AML-193 (cell line): ENCODE results near the gene AURKAIP1.

ENCODE experiments used
- DNase-seq, 2 experiments: peaks; one replicate each; lab custom pipeline; 2025; lab: John Stamatoyannopoulos, UW

AURKAIP1 gene

DNA sequence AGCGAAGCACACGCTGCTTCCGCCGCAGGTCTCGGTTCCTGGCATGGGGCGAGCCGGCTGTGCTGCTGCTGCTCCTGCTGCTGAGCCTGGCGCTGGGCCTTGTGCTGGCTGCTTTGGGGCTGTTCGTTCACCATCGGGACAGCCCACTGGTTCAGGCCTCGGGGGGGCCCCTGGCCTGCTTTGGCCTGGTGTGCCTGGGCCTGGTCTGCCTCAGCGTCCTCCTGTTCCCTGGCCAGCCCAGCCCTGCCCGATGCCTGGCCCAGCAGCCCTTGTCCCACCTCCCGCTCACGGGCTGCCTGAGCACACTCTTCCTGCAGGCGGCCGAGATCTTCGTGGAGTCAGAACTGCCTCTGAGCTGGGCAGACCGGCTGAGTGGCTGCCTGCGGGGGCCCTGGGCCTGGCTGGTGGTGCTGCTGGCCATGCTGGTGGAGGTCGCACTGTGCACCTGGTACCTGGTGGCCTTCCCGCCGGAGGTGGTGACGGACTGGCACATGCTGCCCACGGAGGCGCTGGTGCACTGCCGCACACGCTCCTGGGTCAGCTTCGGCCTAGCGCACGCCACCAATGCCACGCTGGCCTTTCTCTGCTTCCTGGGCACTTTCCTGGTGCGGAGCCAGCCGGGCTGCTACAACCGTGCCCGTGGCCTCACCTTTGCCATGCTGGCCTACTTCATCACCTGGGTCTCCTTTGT is 41.3 kb downstream of the AURKAIP1 start:
- DNase-seq = no peak

DNA sequence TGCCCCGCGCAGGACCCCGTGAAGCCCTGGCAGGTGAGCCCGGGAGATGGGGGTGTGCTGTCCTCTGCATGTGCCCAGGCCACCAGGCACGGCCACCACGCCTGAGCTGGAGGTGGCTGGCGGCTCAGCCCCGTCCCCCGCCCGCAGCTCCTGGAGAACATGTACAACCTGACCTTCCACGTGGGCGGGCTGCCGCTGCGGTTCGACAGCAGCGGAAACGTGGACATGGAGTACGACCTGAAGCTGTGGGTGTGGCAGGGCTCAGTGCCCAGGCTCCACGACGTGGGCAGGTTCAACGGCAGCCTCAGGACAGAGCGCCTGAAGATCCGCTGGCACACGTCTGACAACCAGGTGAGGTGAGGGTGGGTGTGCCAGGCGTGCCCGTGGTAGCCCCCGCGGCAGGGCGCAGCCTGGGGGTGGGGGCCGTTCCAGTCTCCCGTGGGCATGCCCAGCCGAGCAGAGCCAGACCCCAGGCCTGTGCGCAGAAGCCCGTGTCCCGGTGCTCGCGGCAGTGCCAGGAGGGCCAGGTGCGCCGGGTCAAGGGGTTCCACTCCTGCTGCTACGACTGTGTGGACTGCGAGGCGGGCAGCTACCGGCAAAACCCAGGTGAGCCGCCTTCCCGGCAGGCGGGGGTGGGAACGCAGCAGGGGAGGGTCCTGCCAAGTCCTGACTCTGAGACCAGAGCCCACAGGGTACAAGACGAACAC is 42.1 kb downstream of the AURKAIP1 start:
- DNase-seq = no peak

GRCh38 chr1:1332031-1332755 is 42.8 kb downstream of the AURKAIP1 start:
- DNase-seq = no peak

DNA sequence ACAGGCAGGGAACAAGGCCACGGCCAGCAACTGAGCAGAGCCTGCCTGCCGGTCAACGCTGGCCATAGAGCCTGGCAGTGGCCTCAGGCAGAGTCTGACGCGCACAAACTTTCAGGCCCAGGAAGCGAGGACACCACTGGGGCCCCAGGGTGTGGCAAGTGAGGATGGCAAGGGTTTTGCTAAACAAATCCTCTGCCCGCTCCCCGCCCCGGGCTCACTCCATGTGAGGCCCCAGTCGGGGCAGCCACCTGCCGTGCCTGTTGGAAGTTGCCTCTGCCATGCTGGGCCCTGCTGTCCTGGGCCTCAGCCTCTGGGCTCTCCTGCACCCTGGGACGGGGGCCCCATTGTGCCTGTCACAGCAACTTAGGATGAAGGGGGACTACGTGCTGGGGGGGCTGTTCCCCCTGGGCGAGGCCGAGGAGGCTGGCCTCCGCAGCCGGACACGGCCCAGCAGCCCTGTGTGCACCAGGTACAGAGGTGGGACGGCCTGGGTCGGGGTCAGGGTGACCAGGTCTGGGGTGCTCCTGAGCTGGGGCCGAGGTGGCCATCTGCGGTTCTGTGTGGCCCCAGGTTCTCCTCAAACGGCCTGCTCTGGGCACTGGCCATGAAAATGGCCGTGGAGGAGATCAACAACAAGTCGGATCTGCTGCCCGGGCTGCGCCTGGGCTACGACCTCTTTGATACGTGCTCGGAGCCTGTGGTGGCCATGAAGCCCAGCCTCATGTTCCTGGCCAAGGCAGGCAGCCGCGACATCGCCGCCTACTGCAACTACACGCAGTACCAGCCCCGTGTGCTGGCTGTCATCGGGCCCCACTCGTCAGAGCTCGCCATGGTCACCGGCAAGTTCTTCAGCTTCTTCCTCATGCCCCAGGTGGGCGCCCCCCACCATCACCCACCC is 43.7 kb downstream of the AURKAIP1 start, which contains the start of gene TAS1R3:
Gene TAS1R3 (plus strand): TSS at position 213 of the 898 bp plus-strand sequence. CDS start 66 bp downstream, at position 279.
- DNase-seq = no peak

DNA sequence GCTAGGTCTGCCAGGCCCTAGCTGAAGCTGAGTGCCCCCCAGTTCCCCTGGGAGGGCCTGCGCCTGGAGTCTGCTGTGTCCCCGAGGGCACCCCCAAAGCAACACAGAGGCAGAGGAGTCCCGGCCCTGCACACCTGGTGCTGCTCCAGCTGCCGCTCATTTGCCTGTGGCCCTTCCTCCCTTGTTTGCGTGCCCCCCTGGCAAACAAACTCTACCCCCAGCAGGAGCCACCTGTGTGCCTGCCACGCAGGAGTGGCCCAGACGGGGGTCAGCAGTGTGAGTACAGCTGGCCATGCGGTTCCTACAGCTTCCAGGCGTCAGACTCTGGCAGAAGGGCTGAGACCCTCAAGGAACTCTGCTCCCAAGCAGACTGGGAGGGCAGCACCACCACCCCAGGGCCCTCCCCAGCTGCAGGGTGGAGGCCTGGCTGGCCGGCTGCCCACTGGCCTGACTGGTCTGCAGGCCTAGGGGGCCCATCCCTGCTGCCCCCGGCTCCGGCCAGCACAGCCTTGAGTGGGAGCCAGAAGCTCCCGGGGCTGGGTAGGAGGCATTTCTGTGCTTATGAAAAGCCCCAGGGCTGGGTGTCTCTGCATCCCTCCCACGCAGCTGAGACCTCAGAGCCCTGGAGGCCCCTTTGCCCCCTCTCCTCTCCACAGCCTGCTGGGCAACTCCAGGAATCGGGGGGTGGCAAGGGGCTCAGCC is 44.5 kb downstream of the AURKAIP1 start:
- DNase-seq = no peak

DNA sequence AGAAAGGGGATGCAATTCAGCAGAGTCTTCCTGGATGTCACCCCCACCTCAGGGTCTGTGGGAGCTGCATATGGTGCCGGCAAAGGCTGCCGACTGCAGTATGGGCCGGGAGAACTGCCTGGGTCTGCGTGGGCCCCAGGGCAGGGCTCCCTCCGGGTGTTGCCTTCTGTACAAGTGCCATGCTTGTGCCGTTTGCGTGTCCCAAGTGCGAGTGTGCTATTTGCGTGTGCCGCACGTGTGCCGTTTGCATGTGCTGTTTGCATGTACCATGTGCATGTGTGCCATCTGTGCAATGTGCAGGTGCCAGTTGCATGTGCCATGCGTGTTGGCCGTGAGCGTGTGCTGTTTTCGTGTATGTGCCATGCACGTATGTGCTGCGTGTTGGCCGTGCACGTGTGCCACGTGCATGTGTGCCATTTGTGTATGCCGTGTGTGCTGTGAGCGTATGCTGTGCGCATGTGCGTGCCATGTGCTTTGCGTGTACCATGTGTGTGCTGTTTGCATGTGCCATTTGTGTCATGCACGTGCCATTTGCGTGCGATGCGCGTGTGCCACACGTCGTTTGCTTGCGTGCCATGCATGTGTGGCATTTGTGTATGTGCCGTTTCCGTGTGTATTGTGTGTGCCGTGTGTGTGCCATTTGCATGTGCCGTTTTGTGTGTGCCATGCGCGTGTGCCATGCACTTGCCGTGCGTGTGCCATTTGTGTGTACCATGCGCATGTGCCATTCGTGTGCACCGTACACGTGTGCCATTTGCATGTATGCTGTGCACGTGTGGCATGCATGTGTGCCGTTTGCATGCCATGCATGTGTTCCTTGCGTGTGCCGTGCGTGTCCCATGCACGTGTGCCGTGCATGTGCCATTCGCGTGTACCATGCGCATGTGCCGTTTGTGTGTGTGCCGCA is 45.5 kb downstream of the AURKAIP1 start:
- no peak for DNase-seq

- DNase-seq = no peak
Observed at GRCh38 chr1:1328254-1328653, 46.8 kb downstream of the AURKAIP1 start.

GRCh38 chr1:1327291-1327690 is 47.7 kb downstream of the AURKAIP1 start:
- no peak for DNase-seq

GRCh38 chr1:1326075-1326605 is 48.9 kb downstream of the AURKAIP1 start:
- DNase-seq = no peak

DNA sequence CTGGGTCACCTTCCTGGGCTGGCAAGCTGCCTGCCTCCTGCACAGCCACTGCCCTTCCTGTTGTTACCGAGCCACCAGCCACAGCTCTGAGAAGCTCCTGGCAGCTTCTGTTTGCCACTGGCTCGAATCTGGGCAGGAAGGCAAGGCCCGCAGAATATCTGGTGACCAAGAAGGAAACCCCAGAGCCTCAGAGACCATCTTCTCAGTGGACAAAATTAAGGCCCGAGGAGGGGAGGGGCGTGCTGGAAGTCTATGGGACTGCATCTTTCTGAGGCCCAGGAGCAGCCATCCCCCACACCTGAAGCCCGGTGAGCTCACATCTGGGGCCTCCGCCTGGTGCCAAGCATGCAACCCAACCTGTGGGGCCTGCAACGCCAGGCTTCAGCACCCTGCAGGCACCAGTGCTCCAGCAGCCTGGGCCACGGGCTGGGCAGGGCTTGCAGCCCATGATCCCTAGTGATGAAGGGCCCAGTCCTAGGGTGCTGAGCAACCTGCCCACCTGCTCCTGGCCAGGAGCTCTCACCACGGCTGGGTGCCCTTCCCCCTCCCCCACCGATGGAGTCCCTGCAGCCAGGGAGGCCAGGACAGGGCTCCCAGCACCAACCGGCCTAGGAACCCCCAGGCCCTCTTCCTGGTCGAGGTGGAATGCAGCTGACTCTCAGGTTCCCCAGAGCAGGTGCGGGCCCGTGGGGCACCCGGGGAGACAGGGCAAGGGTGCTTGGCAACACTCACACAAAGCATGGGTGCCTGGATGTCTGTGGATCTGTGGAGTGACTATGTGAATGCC is 49.5 kb downstream of the AURKAIP1 start:
- no peak for DNase-seq

GRCh38 chr1:1324524-1325287 is 50.3 kb downstream of the AURKAIP1 start, which contains the start of the genes CPTP and INTS11:
Gene CPTP (plus strand): TSS chr1:1324802. CDS start chr1:1326911, 2,109 bp downstream.
Gene INTS11 (minus strand): TSS chr1:1324660. CDS start chr1:1324608, 52 bp downstream.
- peak; percentile 72 to 77 for DNase-seq

DNA sequence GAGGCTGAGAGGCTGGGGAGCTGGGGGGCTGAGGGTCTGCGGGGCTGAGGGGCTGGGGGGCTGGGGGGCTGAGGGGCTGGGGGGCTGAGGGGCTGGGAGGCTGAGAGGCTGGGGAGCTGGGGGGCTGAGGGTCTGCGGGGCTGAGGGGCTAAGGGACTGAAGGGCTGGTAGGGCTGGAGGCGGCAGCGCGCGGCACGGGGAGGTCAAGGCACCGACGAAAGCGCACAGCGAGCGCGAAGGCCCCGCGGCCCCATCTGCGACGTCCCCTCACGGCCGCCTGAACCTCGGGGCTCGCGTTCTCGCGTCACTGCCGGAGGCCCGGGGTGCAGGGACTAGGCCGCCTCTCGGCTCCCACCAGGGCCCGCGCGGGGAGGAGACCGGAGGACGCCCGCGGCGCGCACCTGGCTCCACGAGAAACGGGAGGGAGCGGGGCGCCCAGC is 50.9 kb downstream of the AURKAIP1 start:
- no peak for DNase-seq
